Keratinocyte (primary cell): Measurements from ENCODE around the gene ACSL3. TPM values are rescaled to one million over a fixed set of nuclear protein-coding genes. Genes with fewer than 3 reads are reported as not detected.

Experiments used
- DNase-seq: peaks from one replicate; pipeline ENCODE4 v3.0.0-alpha.2; 2011; ENCODE audit warnings: low read depth, missing footprints, low spot score
- FAIRE-seq: peaks from 2 replicates; lab custom pipeline; 2011; peaks lifted over from hg19 to GRCh38; lab: Jason Lieb, UNC
- H2AFZ ChIP-seq: 2 replicates; pipeline ENCODE4 v1.6.0; 2012; ENCODE audit warnings: low read length, control low read depth, inconsistent platforms; ENCODE audit not compliant: control insufficient read depth
- H3K27ac ChIP-seq: 2 replicates; pipeline ENCODE4 v1.5.1; 2011; ENCODE audit warnings: low read length; ENCODE audit not compliant: control insufficient read depth, insufficient read depth
- H3K27me3 ChIP-seq: 3 replicates; pipeline ENCODE4 v1.6.0; 2011; ENCODE audit warnings: low read length; ENCODE audit not compliant: control insufficient read depth, insufficient read depth; ENCODE audit errors: extremely low read depth
- H3K36me3 ChIP-seq, 2 experiments: 2 replicates in 1 of 2; 3 replicates in 1 of 2; pipeline ENCODE4 v1.5.1; 2011; ENCODE audit warnings: low read length in 2 of 2, mild to moderate bottlenecking in 1 of 2; ENCODE audit not compliant: control insufficient read depth in 2 of 2, insufficient read depth in 2 of 2; ENCODE audit errors: extremely low read depth in 1 of 2
- H3K4me1 ChIP-seq: 3 replicates; pipeline ENCODE4 v1.5.1; 2011; ENCODE audit warnings: low read length; ENCODE audit not compliant: control insufficient read depth, insufficient read depth; ENCODE audit errors: extremely low read depth
- H3K4me2 ChIP-seq: 3 replicates; pipeline ENCODE4 v1.6.0; 2011; ENCODE audit warnings: low read depth, low read length; ENCODE audit not compliant: control insufficient read depth, insufficient read depth; ENCODE audit errors: extremely low read depth
- H3K4me3 ChIP-seq, 3 experiments: fragments of 200-600 bp in 1 of 3; sonication (generic) in 1 of 3; 2 replicates in 2 of 3; 3 replicates in 1 of 3; pipeline ENCODE4 v1.5.1; 2011 to 2016; ENCODE audit warnings: low read length in 3 of 3, mild to moderate bottlenecking in 3 of 3, control low read depth in 2 of 3, inconsistent platforms in 1 of 3, low read depth in 1 of 3, mixed read lengths in 1 of 3, mixed run types in 1 of 3, moderate library complexity in 1 of 3; ENCODE audit not compliant: control insufficient read depth in 2 of 3, insufficient read depth in 2 of 3; ENCODE audit errors: extremely low read depth in 1 of 3
- H3K79me2 ChIP-seq: 2 replicates; pipeline ENCODE4 v1.6.0; 2012; ENCODE audit warnings: low read length; ENCODE audit not compliant: control insufficient read depth, insufficient read depth
- H3K9ac ChIP-seq: 3 replicates; pipeline ENCODE4 v1.6.0; 2011; ENCODE audit warnings: low read length; ENCODE audit not compliant: control insufficient read depth, insufficient read depth; ENCODE audit errors: extremely low read depth
- H3K9me1 ChIP-seq: 3 replicates; pipeline ENCODE4 v1.6.0; 2011; ENCODE audit warnings: low read length; ENCODE audit not compliant: control insufficient read depth, insufficient read depth; ENCODE audit errors: extremely low read depth
- H3K9me3 ChIP-seq: 2 replicates; pipeline ENCODE4 v1.5.1; 2012; ENCODE audit warnings: low read depth, low read length; ENCODE audit not compliant: control insufficient read depth
- H4K20me1 ChIP-seq: 3 replicates; pipeline ENCODE4 v1.6.0; 2011; ENCODE audit warnings: low read length; ENCODE audit not compliant: control insufficient read depth, insufficient read depth; ENCODE audit errors: extremely low read depth
- CTCF ChIP-seq, 3 experiments: IDR thresholded peaks in 1 of 3; conservative IDR thresholded peaks in 1 of 3; optimal IDR thresholded peaks in 1 of 3; 2 replicates in 2 of 3; 3 replicates in 1 of 3; pipeline versions ENCODE3 to v1.5.1; 2011; ENCODE audit warnings: low read length in 3 of 3, mild to moderate bottlenecking in 3 of 3, moderate library complexity in 2 of 3, control low read depth in 1 of 3, inconsistent platforms in 1 of 3; ENCODE audit not compliant: insufficient read depth in 2 of 3; ENCODE audit errors: extremely low read depth in 1 of 3
- EZH2 ChIP-seq: IDR thresholded peaks from one replicate; pipeline ENCODE4 v1.6.1; 2012; ENCODE audit warnings: inconsistent platforms, mild to moderate bottlenecking, low read length, moderate library complexity
- dilution Hi-C: fragments of 300-500 bp; cut with MboI; formaldehyde crosslinking; loops from one replicate; pipeline ENCODE4 v1.7.0; 2020; ENCODE audit warnings: low sequenced_read_pairs; ENCODE audit not compliant: extremely low pct_ligation_motif_present
- polyA plus RNA-seq, 5 experiments: library from polyadenylated mRNA; depleted of rRNA in 3 of 5; stranded (reverse) in 3 of 5; stranded (forward) in 1 of 5; unstranded in 1 of 5; fragments of >200 nt; gene quantifications; 1 replicate in 1 of 5; 2 replicates in 3 of 5; 3 replicates in 1 of 5; pipeline versions ENCODE4 v1.2.1 to v1.2.3, GENCODE V29; 2011 to 2012; ENCODE audit warnings: missing spikeins in 2 of 5, low read depth in 1 of 5, low replicate concordance in 1 of 5

ACSL3 gene
- polyA plus RNA-seq, 1 donor (not counting 4 experiments of a cell fraction or from before 2014, with no cell fraction given), result 197 TPM

GRCh38 chr2:222949073-222949472 lies 88.2 kb downstream of the ACSL3 start:
- Histone ChIP-seq H3K4me1 (peaks cover 6% of the 10 kb centered on the region), H3K9ac (no peak overlapping the region), H2AFZ (no peak overlapping the region), H3K27ac (no peak overlapping the region), H3K4me2 (no peak overlapping the region), H3K79me2 (no peaks in the 10 kb centered on the region), H3K36me3 (no peaks in the 10 kb centered on the region), H3K9me3 (no peaks in the 10 kb centered on the region), H3K4me3 (no peak overlapping the region), H3K27me3 (no peaks in the 10 kb centered on the region), H4K20me1 (no peaks in the 10 kb centered on the region), H3K9me1 (no peaks in the 10 kb centered on the region)
- DNase-seq, result no peak
- dilution Hi-C loops, result no loop called here
- FAIRE-seq, result no peak
- TF ChIP-seq CTCF (optimal IDR thresholded peaks at IDR 0.05 in 1 of 3, IDR thresholded peaks at IDR 0.05 in 1 of 3, conservative IDR thresholded peaks at IDR 0.05 in 1 of 3; ENCODE audit: extremely low read depth in 1 of 3, insufficient read depth in 2 of 3, low read length in 3 of 3), result no peak
- no peak for TF ChIP-seq EZH2

- no peak overlapping the region for H3K4me2 ChIP-seq
- no peak for TF ChIP-seq CTCF (optimal IDR thresholded peaks at IDR 0.05 in 1 of 3, IDR thresholded peaks at IDR 0.05 in 1 of 3, conservative IDR thresholded peaks at IDR 0.05 in 1 of 3; ENCODE audit: extremely low read depth in 1 of 3, insufficient read depth in 2 of 3, low read length in 3 of 3)
- TF ChIP-seq EZH2, result no peak
- no peak for DNase-seq
- H3K27ac ChIP-seq, result no peak overlapping the region
- no peaks in the 10 kb centered on the region for H3K79me2 ChIP-seq
- no peaks in the 10 kb centered on the region for H3K9me3 ChIP-seq
- FAIRE-seq, result no peak
- H3K4me3 ChIP-seq, result no peak overlapping the region
- no peak overlapping the region for H2AFZ ChIP-seq
- peaks cover 4% of the 10 kb centered on the region for H3K4me1 ChIP-seq
- H3K9me1 ChIP-seq, result no peaks in the 10 kb centered on the region
- H4K20me1 ChIP-seq, result no peaks in the 10 kb centered on the region
- no peak overlapping the region for H3K9ac ChIP-seq
- no peaks in the 10 kb centered on the region for H3K36me3 ChIP-seq
- no peaks in the 10 kb centered on the region for H3K27me3 ChIP-seq
- dilution Hi-C loops, result no loop called here
These were observed 89.0 kb downstream of the ACSL3 start for GRCh38 chr2:222949690-222950323.
